ENCODE data around the gene SMCO2.

GRCh38 chr12:27506645-27507189 is 60.2 kb downstream of the SMCO2 start:
- TF ChIP-seq CTCF (IDR thresholded peaks at IDR 0.05; ENCODE audit: low read length), result no peak
- no peak for TF ChIP-seq EZH2 (optimal IDR thresholded peaks at IDR 0.05; ENCODE audit: low read depth, low read length)
- no peak for TF ChIP-seq EZH2phosphoT487 (IDR thresholded peaks at IDR 0.05; ENCODE audit: low read length)

Data from MM.1S (cell line).